C4-2B (cell line): ENCODE data around the gene CYP39A1.

Source experiments
- CTCF ChIP-seq: fragments of 450-650 bp; conservative IDR thresholded peaks from 2 replicates; pipeline ENCODE4 v1.5.1; 2017; ENCODE audit warnings: mild to moderate bottlenecking
- ZFX ChIP-seq: fragments of 450-650 bp; IDR thresholded peaks from 2 replicates; pipeline ENCODE4 v1.6.1; 2017

GRCh38 chr6:46677314-46677654 lies 24.7 kb upstream of the CYP39A1 start:
- peak; percentile 56 for TF ChIP-seq CTCF
- no peak for TF ChIP-seq ZFX
